Subcutaneous abdominal adipose tissue (tissue), 5 donors: Measurements from ENCODE around the gene RNU6-8.

Experiments
- H3K27ac ChIP-seq: one replicate; pipeline ENCODE4 v1.7.0; 2013; ENCODE audit warnings: low read depth, mild to moderate bottlenecking, inconsistent platforms, low read length, moderate library complexity
- H3K27me3 ChIP-seq, 5 donors: one replicate each; pipeline ENCODE4 v1.7.0; 2013; ENCODE audit warnings: low read length in 5 of 5, inconsistent platforms in 1 of 5; ENCODE audit not compliant: control insufficient read depth in 5 of 5, insufficient read depth in 4 of 5
- H3K36me3 ChIP-seq, 5 donors: one replicate each; pipeline ENCODE4 v1.7.0; 2013; ENCODE audit warnings: low read length in 5 of 5; ENCODE audit not compliant: control insufficient read depth in 5 of 5, insufficient read depth in 5 of 5
- H3K4me1 ChIP-seq, 5 donors: one replicate each; pipeline ENCODE4 v1.7.0; 2013; ENCODE audit warnings: low read length in 5 of 5, mild to moderate bottlenecking in 3 of 5, moderate library complexity in 1 of 5; ENCODE audit not compliant: control insufficient read depth in 5 of 5, insufficient read depth in 5 of 5
- H3K4me3 ChIP-seq, 5 donors: one replicate each; pipeline ENCODE4 v1.7.0; 2013; ENCODE audit warnings: low read length in 5 of 5, low read depth in 1 of 5
- H3K9ac ChIP-seq, 5 donors: one replicate each; pipeline ENCODE4 v1.7.0; 2013; ENCODE audit warnings: low read length in 5 of 5, mild to moderate bottlenecking in 4 of 5, moderate library complexity in 3 of 5
- H3K9me3 ChIP-seq, 5 donors: one replicate each; pipeline ENCODE4 v1.7.0; 2013; ENCODE audit warnings: low read length in 5 of 5; ENCODE audit not compliant: control insufficient read depth in 5 of 5
- donor health status: healthy.
- donor health status: healthy.
- donor health status: healthy.
- donor health status: healthy.
- donor health status: healthy.

Gene RNU6-8

DNA sequence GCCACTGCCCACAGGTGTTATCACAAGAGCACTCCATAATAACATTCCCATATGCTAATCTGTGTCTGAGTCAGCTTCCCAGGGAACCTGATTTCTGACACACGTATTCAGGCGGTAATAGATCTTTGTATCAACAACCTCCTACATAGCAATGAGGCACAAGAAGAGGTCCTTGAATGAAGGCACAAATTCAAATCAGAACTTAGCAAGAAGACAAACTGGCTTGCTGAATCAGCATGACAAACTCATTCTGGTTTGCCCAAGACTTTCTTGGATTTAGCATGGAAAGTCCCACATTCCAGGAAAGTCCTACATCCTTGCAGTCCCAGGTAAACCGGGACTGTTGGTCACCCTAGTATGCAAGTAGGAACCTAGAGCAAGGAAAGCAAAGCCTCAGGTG, 35.2 kb downstream of the RNU6-8 start:
- Histone ChIP-seq H3K4me3 (no peak overlapping the region), H3K9ac (no peak overlapping the region), H3K27ac (no peak overlapping the region), H3K27me3 (no peaks in the 10 kb centered on the region), H3K4me1 (no peaks in the 10 kb centered on the region), H3K36me3 (no peaks in the 10 kb centered on the region), H3K9me3 (no peaks in the 10 kb centered on the region)

DNA sequence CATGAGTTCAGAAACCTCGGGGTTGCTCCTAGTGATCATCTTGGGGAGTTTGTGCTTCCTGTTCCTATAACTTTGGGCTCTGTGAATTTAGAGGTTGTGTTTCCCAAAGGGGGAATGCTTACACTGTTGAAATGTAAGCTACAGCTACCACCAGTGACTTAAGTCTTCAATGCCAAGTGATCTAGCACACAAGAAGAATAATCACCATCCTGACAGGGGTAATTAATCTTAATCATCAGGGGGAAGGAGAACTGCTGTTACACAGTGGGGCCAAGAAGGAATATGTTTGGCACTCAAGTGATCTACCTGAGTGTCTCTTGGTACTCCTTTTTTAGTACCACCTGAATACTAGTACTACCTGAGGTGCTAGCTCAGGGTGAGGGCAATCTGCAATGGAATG, 36.1 kb downstream of the RNU6-8 start:
- no peak overlapping the region for H3K9ac ChIP-seq

DNA sequence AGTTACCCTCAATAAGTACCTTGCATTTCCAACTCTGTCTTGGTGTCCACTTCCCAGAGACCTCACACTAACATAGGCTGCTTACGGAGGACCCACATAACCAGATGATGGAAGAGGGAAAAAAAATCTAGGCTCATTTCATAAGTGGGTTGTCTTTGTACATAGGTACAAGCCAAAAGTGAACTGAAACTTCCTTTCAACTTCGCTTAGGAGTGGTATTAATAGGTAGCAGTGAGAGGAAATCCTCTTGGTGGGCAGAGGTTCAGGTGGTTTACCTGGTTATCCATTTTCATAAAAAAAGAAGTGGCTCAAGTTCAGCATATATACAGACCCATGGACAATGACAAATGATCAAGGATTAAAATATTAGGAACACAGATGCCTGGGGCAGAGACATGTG, 37.0 kb downstream of the RNU6-8 start:
- no peaks in the 10 kb centered on the region for H3K36me3 ChIP-seq
- no peak overlapping the region for H3K4me3 ChIP-seq
- no peaks in the 10 kb centered on the region for H3K4me1 ChIP-seq
- peaks cover 0 to 3% (median 0%) of the 10 kb centered on the region in 5 donors for H3K9me3 ChIP-seq
- H3K9ac ChIP-seq = no peak overlapping the region
- no peak overlapping the region for H3K27ac ChIP-seq
- H3K27me3 ChIP-seq = no peaks in the 10 kb centered on the region

More for the DNA sequence above, 36.1 kb downstream of the RNU6-8 start:
- Histone ChIP-seq H3K27ac (no peak overlapping the region), H3K4me1 (no peaks in the 10 kb centered on the region), H3K9me3 (no peaks in the 10 kb centered on the region), H3K4me3 (no peak overlapping the region), H3K27me3 (no peaks in the 10 kb centered on the region), H3K36me3 (no peaks in the 10 kb centered on the region)
